PC-3 (cell line): ENCODE data around the gene TACC2. TPM values are rescaled to one million over a fixed set of nuclear protein-coding genes. Genes with fewer than 3 reads are reported as not detected.

ENCODE experiments used
- ATAC-seq: fragments of 200-7000 bp; cut with Tn5 transposase; 2 replicates; pipeline ENCODE4 v1.9.1; 2020; ENCODE audit warnings: mild to moderate bottlenecking, moderate library complexity
- BruUV-seq: library from RNA; stranded (reverse); fragments of 400-500 nt; replicated peaks from 2 replicates; lab custom pipeline; 2021; lab: Mats Ljungman, UMichigan
- CTCF ChIA-PET: fragments of 300-600 bp; sonication (Branson Sonifier 250); formaldehyde crosslinking; loops from one replicate; lab custom pipeline; 2022; ENCODE audit warnings: antibody characterized with exemption; lab: Charles Lee
- POLR2A ChIA-PET: fragments of 300-600 bp; sonication (Branson Sonifier 250); formaldehyde crosslinking; loops from one replicate; lab custom pipeline; 2022; ENCODE audit warnings: antibody characterized with exemption; ENCODE audit not compliant: unreplicated experiment; lab: Charles Lee
- DNase-seq: peaks from one replicate; pipeline ENCODE4 v3.0.0-alpha.2; 2015
- H2AFZ ChIP-seq: fragments of 300-600 bp; sonication (generic); 2 replicates; pipeline ENCODE4 v1.6.0; 2016; ENCODE audit warnings: antibody characterized with exemption, low read length
- H3F3A ChIP-seq: fragments of 300-600 bp; sonication (generic); one replicate; pipeline ENCODE4 v1.6.0; 2017; ENCODE audit warnings: antibody characterized with exemption, low read length, control low read depth, mild to moderate bottlenecking; ENCODE audit not compliant: unreplicated experiment
- H3K27ac ChIP-seq: fragments of 300-600 bp; sonication (generic); 2 replicates; pipeline ENCODE4 v1.5.1; 2016; ENCODE audit warnings: mild to moderate bottlenecking, low read length
- H3K27me3 ChIP-seq: fragments of 300-600 bp; sonication (generic); 2 replicates; pipeline ENCODE4 v1.6.1; 2016; ENCODE audit warnings: low read length, mixed read lengths
- H3K36me3 ChIP-seq: fragments of 300-600 bp; sonication (generic); 2 replicates; pipeline ENCODE4 v1.6.1; 2016; ENCODE audit warnings: low read depth, mixed run types, low read length, mixed read lengths
- H3K4me1 ChIP-seq: fragments of 300-600 bp; sonication (generic); 2 replicates; pipeline ENCODE4 v1.5.1; 2016; ENCODE audit warnings: low read length; ENCODE audit not compliant: insufficient read depth
- H3K4me2 ChIP-seq: fragments of 300-600 bp; sonication (generic); 2 replicates; pipeline ENCODE4 v1.6.0; 2016; ENCODE audit warnings: low read length
- H3K4me3 ChIP-seq: fragments of 300-600 bp; sonication (generic); 2 replicates; pipeline ENCODE4 v1.5.1; 2016; ENCODE audit warnings: mild to moderate bottlenecking, low read length, mixed read lengths
- H3K79me2 ChIP-seq: fragments of 300-600 bp; sonication (generic); 2 replicates; pipeline ENCODE4 v1.6.1; 2017; ENCODE audit warnings: low read length, mixed read lengths
- H3K9ac ChIP-seq: fragments of 300-600 bp; sonication (generic); 2 replicates; pipeline ENCODE4 v1.6.0; 2016; ENCODE audit warnings: mild to moderate bottlenecking, low read length
- H3K9me2 ChIP-seq: fragments of 300-600 bp; sonication (generic); replicated peaks from 2 replicates; pipeline ENCODE4 v1.6.1; 2016; ENCODE audit warnings: mixed run types, low read length, mixed read lengths
- H3K9me3 ChIP-seq: fragments of 300-600 bp; sonication (generic); 2 replicates; pipeline ENCODE4 v1.6.1; 2016; ENCODE audit warnings: low read length, mixed read lengths
- H4K20me1 ChIP-seq: fragments of 300-600 bp; sonication (generic); 2 replicates; pipeline ENCODE4 v1.6.1; 2016; ENCODE audit warnings: low read length, mixed read lengths
- EZH2 ChIP-seq: fragments of 300-600 bp; sonication (generic); IDR thresholded peaks from one replicate; pipeline ENCODE4 v1.6.1; 2017; ENCODE audit warnings: antibody characterized with exemption, mild to moderate bottlenecking, low read length; ENCODE audit not compliant: unreplicated experiment
- EZH2phosphoT487 ChIP-seq: fragments of 300-600 bp; sonication (generic); IDR thresholded peaks from 2 replicates; pipeline ENCODE4 v1.6.1; 2018; ENCODE audit warnings: mild to moderate bottlenecking, antibody characterized with exemption, low read length, borderline replicate concordance
- intact Hi-C: fragments of 100-400 bp; cut with micrococcal nuclease; formaldehyde crosslinking; loops from 2 replicates; pipeline ENCODE4 v1.9.0; 2023
- total RNA-seq: library from RNA; depleted of rRNA; stranded (reverse); fragments of >200 nt; gene quantifications from 2 replicates; pipeline ENCODE4 v1.2.3, GENCODE V29; 2014
- TF ChIP-seq, protein P1 (sequence below): fragments of 300-600 bp; sonication (generic); conservative IDR thresholded peaks from 2 replicates; pipeline ENCODE4 v1.5.1; 2017; ENCODE audit warnings: antibody characterized with exemption, low read depth, mild to moderate bottlenecking, low read length

TACC2 gene
- total RNA-seq, 1 experiment from 2014 or later: 31.7 TPM

DNA sequence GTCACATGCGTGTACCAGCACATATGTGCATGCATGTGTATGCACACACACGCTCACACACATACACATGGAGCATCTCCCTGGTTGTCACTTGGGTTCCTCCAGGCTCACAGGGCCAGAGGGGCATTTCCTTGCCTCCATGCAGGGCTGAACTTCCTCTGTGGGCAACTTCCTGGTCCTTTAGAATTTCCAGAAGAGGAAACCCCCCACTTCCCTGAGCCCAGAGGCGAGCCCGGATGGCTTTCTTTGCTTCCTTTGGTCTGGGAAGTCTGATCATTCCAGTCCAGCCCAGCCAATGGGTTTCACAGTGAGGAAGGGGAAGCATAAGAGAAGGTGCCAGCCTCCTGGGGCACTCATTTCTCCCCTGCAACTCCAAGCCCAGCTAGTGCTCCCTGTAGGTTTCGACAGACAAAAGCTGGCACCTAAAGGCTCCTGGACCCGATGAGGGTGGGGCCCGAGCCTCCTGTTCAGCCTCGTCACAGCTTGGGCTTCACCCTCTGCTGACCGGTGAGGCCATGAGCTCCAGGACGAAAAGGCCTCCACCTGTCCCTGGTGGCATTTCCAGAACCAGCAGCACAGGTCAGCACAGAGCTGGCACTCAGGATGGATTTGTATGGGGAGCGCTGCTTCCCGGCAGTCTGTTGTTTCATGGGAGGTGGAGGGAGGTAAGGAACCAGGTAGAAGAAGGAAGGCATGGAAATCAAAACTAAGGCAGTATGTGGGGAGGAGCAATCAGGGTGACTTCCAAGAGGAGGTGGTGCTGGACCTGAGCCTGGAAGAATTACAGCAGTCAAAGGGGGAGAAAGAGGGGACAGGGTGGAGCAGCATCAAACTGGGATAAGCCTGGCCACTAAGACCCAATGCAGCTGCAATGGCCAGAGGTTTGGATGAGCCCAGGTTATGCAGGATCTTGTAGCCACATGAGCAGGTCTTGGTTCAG is 305.8 kb downstream of the TACC2 start:
- POLR2A ChIA-PET: no interaction called here
- intact Hi-C loops: loop anchor here (5.0 to 10.0 kb wide), 2 partner anchors 273 to 410 kb away; no protein-coding TSS in a partner anchor

DNA sequence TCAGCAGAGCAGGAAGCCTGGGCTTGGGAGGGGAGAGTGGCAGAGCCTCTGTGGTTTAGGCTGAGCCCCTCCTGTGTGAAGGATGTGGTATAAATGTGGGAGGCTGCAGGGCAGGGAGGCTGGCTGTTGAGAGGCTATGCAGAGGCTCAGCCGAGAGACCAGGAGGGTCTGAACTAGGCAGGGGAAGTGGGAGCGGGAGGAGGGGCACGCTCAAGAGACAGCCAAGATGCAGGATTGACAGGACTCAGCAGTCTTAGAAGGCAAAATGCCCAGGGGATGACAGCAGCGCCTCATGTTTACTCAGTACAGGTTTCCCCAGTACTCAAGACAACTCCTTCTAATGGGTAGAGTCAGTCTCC is 306.5 kb downstream of the TACC2 start:
- peak; percentile 50 for ATAC-seq
- intact Hi-C loops: loop anchor here (5.0 to 10.0 kb wide), 2 partner anchors 272 to 409 kb away; no protein-coding TSS in a partner anchor
- no peaks in the 10 kb centered on the region for H3K27me3 ChIP-seq
- H3K4me2 ChIP-seq: no peak overlapping the region
- TF ChIP-seq EZH2phosphoT487: no peak
- H3K4me1 ChIP-seq: peaks cover 28% of the 10 kb centered on the region
- no peak overlapping the region for H3K4me3 ChIP-seq
- BruUV-seq: no TSS peak
- H3F3A ChIP-seq: no peaks in the 10 kb centered on the region
- H3K9me3 ChIP-seq: no peaks in the 10 kb centered on the region
- ChIA-PET POLR2A (no interaction called here), CTCF (no interaction called here)
- H3K9ac ChIP-seq: no peak overlapping the region
- DNase-seq: peak; percentile 68
- H3K36me3 ChIP-seq: no peaks in the 10 kb centered on the region
- no peaks in the 10 kb centered on the region for H3K79me2 ChIP-seq
- no peaks in the 10 kb centered on the region for H3K9me2 ChIP-seq
- H4K20me1 ChIP-seq: no peaks in the 10 kb centered on the region
- no peak overlapping the region for H3K27ac ChIP-seq
- no peak overlapping the region for H2AFZ ChIP-seq

More for the DNA sequence above, 305.8 kb downstream of the TACC2 start:
- no TSS peak for BruUV-seq
- TF ChIP-seq EZH2: no peak
- TF ChIP-seq EZH2phosphoT487: no peak
- TF ChIP-seq, protein P1, sequence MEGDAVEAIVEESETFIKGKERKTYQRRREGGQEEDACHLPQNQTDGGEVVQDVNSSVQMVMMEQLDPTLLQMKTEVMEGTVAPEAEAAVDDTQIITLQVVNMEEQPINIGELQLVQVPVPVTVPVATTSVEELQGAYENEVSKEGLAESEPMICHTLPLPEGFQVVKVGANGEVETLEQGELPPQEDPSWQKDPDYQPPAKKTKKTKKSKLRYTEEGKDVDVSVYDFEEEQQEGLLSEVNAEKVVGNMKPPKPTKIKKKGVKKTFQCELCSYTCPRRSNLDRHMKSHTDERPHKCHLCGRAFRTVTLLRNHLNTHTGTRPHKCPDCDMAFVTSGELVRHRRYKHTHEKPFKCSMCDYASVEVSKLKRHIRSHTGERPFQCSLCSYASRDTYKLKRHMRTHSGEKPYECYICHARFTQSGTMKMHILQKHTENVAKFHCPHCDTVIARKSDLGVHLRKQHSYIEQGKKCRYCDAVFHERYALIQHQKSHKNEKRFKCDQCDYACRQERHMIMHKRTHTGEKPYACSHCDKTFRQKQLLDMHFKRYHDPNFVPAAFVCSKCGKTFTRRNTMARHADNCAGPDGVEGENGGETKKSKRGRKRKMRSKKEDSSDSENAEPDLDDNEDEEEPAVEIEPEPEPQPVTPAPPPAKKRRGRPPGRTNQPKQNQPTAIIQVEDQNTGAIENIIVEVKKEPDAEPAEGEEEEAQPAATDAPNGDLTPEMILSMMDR: no peak
- no peak for ATAC-seq
- Histone ChIP-seq H3K9ac (no peak overlapping the region), H3K4me2 (no peak overlapping the region), H4K20me1 (no peaks in the 10 kb centered on the region), H2AFZ (no peak overlapping the region), H3K79me2 (no peaks in the 10 kb centered on the region), H3F3A (no peaks in the 10 kb centered on the region), H3K4me1 (peaks cover 28% of the 10 kb centered on the region), H3K27ac (peak overlapping the region; percentile 34; the same call in 1 of the 2 replicates), H3K4me3 (no peak overlapping the region), H3K36me3 (no peaks in the 10 kb centered on the region), H3K9me2 (no peaks in the 10 kb centered on the region), H3K9me3 (no peaks in the 10 kb centered on the region), H3K27me3 (no peaks in the 10 kb centered on the region)
- CTCF ChIA-PET: no interaction called here
- no peak for DNase-seq

DNA sequence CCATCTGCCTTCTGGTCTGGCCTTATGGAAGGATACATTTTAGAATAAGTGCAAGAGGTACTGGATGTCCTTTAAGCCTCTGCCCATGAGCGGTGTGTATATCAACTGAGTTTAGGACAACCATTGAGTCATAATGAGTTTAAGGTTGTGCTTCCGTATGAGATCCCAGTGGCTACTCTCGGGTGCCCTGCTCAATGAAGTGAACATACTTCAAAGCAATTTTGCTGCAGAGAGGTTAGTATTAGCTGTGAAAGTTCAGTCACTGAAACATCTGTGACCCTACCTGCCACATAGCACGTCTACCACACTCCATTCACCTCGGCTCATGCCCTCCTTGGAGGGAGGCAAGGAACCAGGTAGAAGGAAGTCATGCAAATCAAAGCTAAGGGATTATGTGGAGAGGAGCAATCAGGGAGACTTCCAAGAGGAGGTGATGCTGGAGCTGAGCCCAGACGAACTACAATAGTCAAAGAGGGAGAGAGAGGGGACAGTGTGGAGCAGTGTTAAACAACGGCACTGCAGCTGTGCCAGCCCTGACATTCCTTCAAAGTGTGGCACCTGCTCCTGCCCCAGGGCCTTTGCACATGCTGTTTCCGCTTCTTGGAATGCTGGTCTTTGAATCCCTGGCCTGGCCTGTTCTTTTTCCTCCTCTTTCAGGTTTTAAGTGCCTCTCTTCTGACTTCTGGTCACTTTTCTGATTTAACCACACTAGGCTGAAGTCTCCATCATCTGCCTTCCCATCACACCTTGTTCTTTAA is 307.6 kb downstream of the TACC2 start:
- Histone ChIP-seq H3K4me1 (peaks cover 28% of the 10 kb centered on the region), H3K4me3 (no peak overlapping the region), H3F3A (no peaks in the 10 kb centered on the region), H3K79me2 (no peaks in the 10 kb centered on the region), H2AFZ (no peak overlapping the region), H3K27ac (no peak overlapping the region), H3K36me3 (no peaks in the 10 kb centered on the region), H3K27me3 (no peaks in the 10 kb centered on the region), H4K20me1 (no peaks in the 10 kb centered on the region), H3K9me3 (no peaks in the 10 kb centered on the region), H3K9ac (no peak overlapping the region), H3K4me2 (no peak overlapping the region), H3K9me2 (no peaks in the 10 kb centered on the region)
- ChIA-PET CTCF (no interaction called here), POLR2A (no interaction called here)
- DNase-seq (no peak), ATAC-seq (no peak)
- BruUV-seq: no TSS peak
- intact Hi-C loops: loop anchor here (5.0 to 10.0 kb wide), 2 partner anchors 271 to 408 kb away; no protein-coding TSS in a partner anchor
- TF ChIP-seq EZH2: no peak
- no peak for TF ChIP-seq EZH2phosphoT487
- TF ChIP-seq, protein P1: no peak
